WI38 (cell line): Measurements from ENCODE around the gene DIO3.

Experiments used
- H3K4me3 ChIP-seq: 2 replicates; pipeline ENCODE4 v1.5.1; 2011; ENCODE audit warnings: low read depth, mild to moderate bottlenecking, control low read depth, low read length
- CTCF ChIP-seq: IDR thresholded peaks from 2 replicates; pipeline ENCODE4 v1.5.1; 2012; ENCODE audit warnings: low read depth, mild to moderate bottlenecking, control low read depth, low read length

DIO3 gene

GRCh38 chr14:101595349-101595748 is 34.1 kb downstream of the DIO3 start:
- H3K4me3 ChIP-seq = no peak overlapping the region
- TF ChIP-seq CTCF = no peak

GRCh38 chr14:101595887-101596721 is 34.8 kb downstream of the DIO3 start:
- TF ChIP-seq CTCF = no peak
- H3K4me3 ChIP-seq = no peak overlapping the region

GRCh38 chr14:101596742-101597141 is 35.4 kb downstream of the DIO3 start:
- no peak overlapping the region for H3K4me3 ChIP-seq
- TF ChIP-seq CTCF = no peak

- no peak for TF ChIP-seq CTCF
- H3K4me3 ChIP-seq = no peak overlapping the region
These were observed 36.9 kb downstream of the DIO3 start for GRCh38 chr14:101598159-101598558.

GRCh38 chr14:101598571-101599233 is 37.4 kb downstream of the DIO3 start:
- TF ChIP-seq CTCF = no peak

GRCh38 chr14:101599234-101599885 is 38.1 kb downstream of the DIO3 start:
- no peak overlapping the region for H3K4me3 ChIP-seq
- TF ChIP-seq CTCF = no peak

More at GRCh38 chr14:101598571-101599233, 37.4 kb downstream of the DIO3 start:
- H3K4me3 ChIP-seq = no peak overlapping the region
